Smooth muscle cell (in vitro differentiated cells): ENCODE data around the gene ITPRID2. TPM values are rescaled to one million over a fixed set of nuclear protein-coding genes. Genes with fewer than 3 reads are reported as not detected.

Experiments used
- DNase-seq: peaks from one replicate; lab custom pipeline; 2025; ENCODE audit not compliant: unreplicated experiment; lab: John Stamatoyannopoulos, UW
- H2AFZ ChIP-seq: fragments of 200-600 bp; sonication (generic); 2 replicates; pipeline ENCODE4 v1.6.0; 2016; ENCODE audit warnings: antibody characterized with exemption, low read depth, mild to moderate bottlenecking
- H3F3A ChIP-seq: fragments of 200-600 bp; sonication (generic); 2 replicates; pipeline ENCODE4 v1.6.0; 2017; ENCODE audit warnings: antibody characterized with exemption, low read depth
- H3K27ac ChIP-seq: fragments of 200-600 bp; sonication (generic); 2 replicates; pipeline ENCODE4 v1.5.1; 2016; ENCODE audit warnings: low read depth, mild to moderate bottlenecking
- H3K27me3 ChIP-seq: fragments of 200-600 bp; sonication (generic); 2 replicates; pipeline ENCODE4 v1.6.1; 2016; ENCODE audit warnings: low read depth, mild to moderate bottlenecking
- H3K36me3 ChIP-seq: fragments of 200-600 bp; sonication (generic); 2 replicates; pipeline ENCODE4 v1.5.1; 2016; ENCODE audit warnings: low read depth
- H3K4me1 ChIP-seq: fragments of 200-600 bp; sonication (generic); 2 replicates; pipeline ENCODE4 v1.5.1; 2016; ENCODE audit warnings: low read depth
- H3K4me2 ChIP-seq: fragments of 200-600 bp; sonication (generic); 2 replicates; pipeline ENCODE4 v1.6.0; 2016; ENCODE audit warnings: mild to moderate bottlenecking
- H3K4me3 ChIP-seq: fragments of 200-600 bp; sonication (generic); 2 replicates; pipeline ENCODE4 v1.5.1; 2016; ENCODE audit warnings: mild to moderate bottlenecking
- H3K79me2 ChIP-seq: fragments of 200-600 bp; sonication (generic); 2 replicates; pipeline ENCODE4 v1.6.0; 2016; ENCODE audit warnings: low read depth, mild to moderate bottlenecking
- H3K9ac ChIP-seq: fragments of 200-600 bp; sonication (generic); 2 replicates; pipeline ENCODE4 v1.6.0; 2016; ENCODE audit warnings: low read depth
- H3K9me3 ChIP-seq: fragments of 200-600 bp; sonication (generic); replicated peaks from 2 replicates; pipeline ENCODE4 v1.5.1; 2016; ENCODE audit warnings: low read depth
- H4K20me1 ChIP-seq: fragments of 200-600 bp; sonication (generic); 2 replicates; pipeline ENCODE4 v1.6.0; 2016; ENCODE audit warnings: low read depth
- CTCF ChIP-seq: fragments of 200-600 bp; sonication (generic); IDR thresholded peaks from 2 replicates; pipeline ENCODE4 v1.5.1; 2017; ENCODE audit warnings: borderline replicate concordance, mild to moderate bottlenecking, antibody characterized with exemption; ENCODE audit not compliant: insufficient read depth, poor library complexity, severe bottlenecking
- WGBS: methylation state at CpG from one replicate; pipeline ENCODE4 v1.1.7; 2016; ENCODE audit warnings: low lambda C conversion rate; 5-methylcytosine and 5-hydroxymethylcytosine counted together
- polyA plus RNA-seq: library from polyadenylated mRNA; unstranded; fragments of >200 nt; fragmentation: Nextera tagmentation; extraction: Ambion mirVana; gene quantifications from 2 replicates; pipeline ENCODE4 v1.2.1, GENCODE V29; 2016
- total RNA-seq: library from RNA; depleted of rRNA; stranded (reverse); fragments of >200 nt; gene quantifications from 2 replicates; pipeline ENCODE4 v1.2.3, GENCODE V29; 2014

The ITPRID2 gene
- total and polyA plus RNA-seq, 2 experiments from 2014 or later = 28.2 to 556 TPM

GRCh38 chr2:181916726-181917718 is 25.5 kb downstream of the ITPRID2 start:
- DNase-seq = no peak
- no peak for TF ChIP-seq CTCF
- Histone ChIP-seq H3K79me2 (peaks cover 46% of the 10 kb centered on the region), H3K9ac (no peak overlapping the region), H3K36me3 (peaks cover 47% of the 10 kb centered on the region), H3K4me2 (no peak overlapping the region), H3K27me3 (no peaks in the 10 kb centered on the region), H3K4me1 (no peaks in the 10 kb centered on the region), H4K20me1 (peaks cover 56% of the 10 kb centered on the region), H3F3A (peaks cover 5% of the 10 kb centered on the region), H3K27ac (peak overlapping the region; percentile 57), H2AFZ (no peak overlapping the region), H3K4me3 (no peak overlapping the region), H3K9me3 (no peaks in the 10 kb centered on the region)
- WGBS = 77% methylated on average over 5 of the region's 5 CpGs

GRCh38 chr2:181918188-181918587 is 26.7 kb downstream of the ITPRID2 start:
- Histone ChIP-seq H3K9ac (no peak overlapping the region), H3K79me2 (peaks cover 52% of the 10 kb centered on the region), H3K4me3 (no peak overlapping the region), H3K27ac (peak overlapping the region; percentile 17), H2AFZ (no peak overlapping the region), H3K4me1 (no peaks in the 10 kb centered on the region), H3K4me2 (no peak overlapping the region), H3K9me3 (no peaks in the 10 kb centered on the region), H3K27me3 (no peaks in the 10 kb centered on the region), H3K36me3 (peaks cover 46% of the 10 kb centered on the region), H3F3A (peaks cover 5% of the 10 kb centered on the region), H4K20me1 (peaks cover 59% of the 10 kb centered on the region)
- DNase-seq = no peak
- TF ChIP-seq CTCF = no peak
- WGBS = 98% methylated on average over 5 of the region's 5 CpGs

GRCh38 chr2:181923121-181923520 is 31.6 kb downstream of the ITPRID2 start:
- TF ChIP-seq CTCF = no peak
- Histone ChIP-seq H3K9me3 (no peaks in the 10 kb centered on the region), H3K36me3 (peaks cover 45% of the 10 kb centered on the region), H2AFZ (no peak overlapping the region), H3K4me1 (peaks cover 19% of the 10 kb centered on the region), H3K79me2 (peaks cover 82% of the 10 kb centered on the region), H3K27me3 (no peaks in the 10 kb centered on the region), H3K9ac (no peak overlapping the region), H3F3A (peaks cover 10% of the 10 kb centered on the region), H3K27ac (no peak overlapping the region), H3K4me3 (no peak overlapping the region), H4K20me1 (peaks cover 71% of the 10 kb centered on the region), H3K4me2 (no peak overlapping the region)
- no peak for DNase-seq
- 94% methylated on average over 1 of the region's 1 CpG for WGBS

- Histone ChIP-seq H3K36me3 (peaks cover 37% of the 10 kb centered on the region), H3K4me1 (peaks cover 19% of the 10 kb centered on the region)
- 81% methylated on average over 2 of the region's 2 CpGs for WGBS
These were observed 32.8 kb downstream of the ITPRID2 start for GRCh38 chr2:181924336-181924735.

More at GRCh38 chr2:181924336-181924735, 32.8 kb downstream of the ITPRID2 start:
- no peak for TF ChIP-seq CTCF
- H3K27ac ChIP-seq = peak overlapping the region; percentile 30
- H3K9me3 ChIP-seq = no peaks in the 10 kb centered on the region
- H3K4me3 ChIP-seq = no peak overlapping the region
- no peak for DNase-seq
- no peak overlapping the region for H3K9ac ChIP-seq
- peaks cover 5% of the 10 kb centered on the region for H3F3A ChIP-seq
- peaks cover 69% of the 10 kb centered on the region for H3K79me2 ChIP-seq
- H4K20me1 ChIP-seq = peaks cover 62% of the 10 kb centered on the region
- no peak overlapping the region for H3K4me2 ChIP-seq
- H2AFZ ChIP-seq = no peak overlapping the region
- H3K27me3 ChIP-seq = no peaks in the 10 kb centered on the region
